ENCODE results near the gene SREBF2.

The SREBF2 gene

DNA sequence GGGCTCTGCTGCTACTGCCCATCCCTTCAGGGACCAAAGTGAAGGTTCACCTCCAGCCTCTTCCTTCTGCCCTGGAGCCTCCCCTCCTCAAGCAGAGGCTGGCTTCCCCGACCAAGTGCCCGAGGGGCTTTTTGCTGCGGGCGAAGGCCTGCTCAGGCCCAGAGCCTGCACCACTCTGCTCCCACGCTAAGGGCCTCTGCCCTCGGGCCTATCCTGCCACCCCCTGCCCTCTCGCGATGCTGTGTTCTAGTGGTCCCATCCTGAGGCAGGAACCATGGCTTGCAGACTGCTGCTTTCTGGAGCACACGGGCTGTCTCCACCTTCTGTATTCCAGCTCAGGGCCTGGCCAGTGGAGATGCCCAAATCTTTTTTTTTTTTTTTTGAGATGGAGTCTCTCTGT, 102.6 kb downstream of the SREBF2 start:
- Histone ChIP-seq H3K4me1 (peaks cover 0 to under 1% (median 0%) of the 10 kb centered on the region in 4 donors), H3K9me3 (no peaks in the 10 kb centered on the region), H3K36me3 (no peaks in the 10 kb centered on the region), H3K27ac (no peak overlapping the region), H3K27me3 (no peaks in the 10 kb centered on the region), H3K4me3 (no peak overlapping the region)
- DNase-seq = no peak
- intact Hi-C loops (cut with DNase I; ENCODE audit: low total_unique reads) = no loop called here
- TF ChIP-seq, protein P1, sequence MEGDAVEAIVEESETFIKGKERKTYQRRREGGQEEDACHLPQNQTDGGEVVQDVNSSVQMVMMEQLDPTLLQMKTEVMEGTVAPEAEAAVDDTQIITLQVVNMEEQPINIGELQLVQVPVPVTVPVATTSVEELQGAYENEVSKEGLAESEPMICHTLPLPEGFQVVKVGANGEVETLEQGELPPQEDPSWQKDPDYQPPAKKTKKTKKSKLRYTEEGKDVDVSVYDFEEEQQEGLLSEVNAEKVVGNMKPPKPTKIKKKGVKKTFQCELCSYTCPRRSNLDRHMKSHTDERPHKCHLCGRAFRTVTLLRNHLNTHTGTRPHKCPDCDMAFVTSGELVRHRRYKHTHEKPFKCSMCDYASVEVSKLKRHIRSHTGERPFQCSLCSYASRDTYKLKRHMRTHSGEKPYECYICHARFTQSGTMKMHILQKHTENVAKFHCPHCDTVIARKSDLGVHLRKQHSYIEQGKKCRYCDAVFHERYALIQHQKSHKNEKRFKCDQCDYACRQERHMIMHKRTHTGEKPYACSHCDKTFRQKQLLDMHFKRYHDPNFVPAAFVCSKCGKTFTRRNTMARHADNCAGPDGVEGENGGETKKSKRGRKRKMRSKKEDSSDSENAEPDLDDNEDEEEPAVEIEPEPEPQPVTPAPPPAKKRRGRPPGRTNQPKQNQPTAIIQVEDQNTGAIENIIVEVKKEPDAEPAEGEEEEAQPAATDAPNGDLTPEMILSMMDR (IDR thresholded peaks at IDR 0.05) = no peak

DNA sequence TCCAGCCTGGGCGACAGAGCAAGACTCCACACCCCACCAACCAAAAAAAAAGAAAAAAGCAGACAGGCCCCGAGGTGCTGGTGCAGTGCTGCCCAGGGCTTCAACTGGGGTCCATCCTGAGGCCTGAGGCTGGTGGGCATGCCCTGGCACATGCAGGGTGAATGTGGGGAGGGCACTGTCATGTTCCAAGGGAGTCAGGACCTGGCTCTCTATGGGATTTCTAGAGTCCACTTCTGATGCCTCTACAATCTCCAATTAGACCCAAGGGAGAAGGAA, 103.9 kb downstream of the SREBF2 start:
- Histone ChIP-seq H3K27ac (no peak overlapping the region), H3K9me3 (no peaks in the 10 kb centered on the region), H3K4me1 (peaks cover 0 to 7% (median 2%) of the 10 kb centered on the region in 4 donors), H3K36me3 (no peaks in the 10 kb centered on the region), H3K4me3 (no peak overlapping the region), H3K27me3 (no peaks in the 10 kb centered on the region)
- TF ChIP-seq, protein P1 (IDR thresholded peaks at IDR 0.05) = no peak
- intact Hi-C loops (cut with DNase I; ENCODE audit: low total_unique reads) = no loop called here
- DNase-seq = no peak

DNA sequence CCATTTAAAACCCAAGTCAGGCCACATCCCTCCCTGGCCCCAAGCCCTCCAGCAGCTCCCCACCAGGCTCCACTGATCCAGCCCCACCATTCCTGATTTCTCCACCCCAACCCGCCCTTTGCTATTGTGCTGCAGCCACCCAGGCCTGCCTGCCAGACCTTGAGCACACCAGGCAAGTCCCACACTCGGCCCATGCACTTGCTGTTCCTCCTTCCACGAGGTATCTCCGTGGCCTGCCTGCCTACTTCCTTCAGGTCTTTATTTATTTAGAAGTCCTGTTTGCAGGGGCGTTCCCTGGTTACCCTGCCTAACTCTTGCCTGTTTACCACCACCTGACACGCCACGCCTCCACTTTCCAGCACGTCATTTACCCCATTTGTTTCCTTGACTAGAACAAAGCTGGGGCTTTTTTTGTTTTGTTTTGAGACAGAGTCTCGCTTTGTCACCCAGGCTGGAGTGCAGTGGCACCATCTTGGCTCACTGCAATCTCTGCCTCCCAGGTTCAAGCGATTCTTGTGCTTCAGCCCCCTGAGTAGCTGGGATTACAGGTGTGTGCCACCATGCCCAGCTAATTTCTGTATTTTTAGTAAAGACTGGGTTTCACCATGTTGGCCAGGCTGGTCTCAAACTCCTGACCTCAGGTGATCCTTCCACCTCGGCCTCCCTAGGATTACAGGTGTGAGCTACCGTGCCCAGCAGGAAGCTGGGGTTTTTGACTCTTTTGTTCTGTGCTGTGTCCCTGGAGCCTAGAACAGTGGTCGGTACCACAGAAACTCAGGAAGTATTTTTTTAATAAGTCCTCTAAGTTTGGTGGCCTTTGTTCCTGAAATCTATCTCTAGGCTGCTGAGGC, 107.3 kb downstream of the SREBF2 start:
- TF ChIP-seq, protein P1 (IDR thresholded peaks at IDR 0.05) = no peak
- H3K27ac ChIP-seq = peak overlapping the region in 1 of 2 donors; percentile 25
- H3K27me3 ChIP-seq = peaks cover 0 to 3% of the 10 kb centered on the region in 2 donors
- no peaks in the 10 kb centered on the region for H3K9me3 ChIP-seq
- no peak for DNase-seq
- intact Hi-C loops (cut with DNase I; ENCODE audit: low total_unique reads) = loop anchor here (2.0 kb wide), 2 partner anchors 193 to 243 kb away; no protein-coding TSS in a partner anchor
- H3K36me3 ChIP-seq = no peaks in the 10 kb centered on the region
- H3K4me1 ChIP-seq = peaks cover 0 to 7% (median 2%) of the 10 kb centered on the region in 4 donors
- H3K4me3 ChIP-seq = no peak overlapping the region

DNA sequence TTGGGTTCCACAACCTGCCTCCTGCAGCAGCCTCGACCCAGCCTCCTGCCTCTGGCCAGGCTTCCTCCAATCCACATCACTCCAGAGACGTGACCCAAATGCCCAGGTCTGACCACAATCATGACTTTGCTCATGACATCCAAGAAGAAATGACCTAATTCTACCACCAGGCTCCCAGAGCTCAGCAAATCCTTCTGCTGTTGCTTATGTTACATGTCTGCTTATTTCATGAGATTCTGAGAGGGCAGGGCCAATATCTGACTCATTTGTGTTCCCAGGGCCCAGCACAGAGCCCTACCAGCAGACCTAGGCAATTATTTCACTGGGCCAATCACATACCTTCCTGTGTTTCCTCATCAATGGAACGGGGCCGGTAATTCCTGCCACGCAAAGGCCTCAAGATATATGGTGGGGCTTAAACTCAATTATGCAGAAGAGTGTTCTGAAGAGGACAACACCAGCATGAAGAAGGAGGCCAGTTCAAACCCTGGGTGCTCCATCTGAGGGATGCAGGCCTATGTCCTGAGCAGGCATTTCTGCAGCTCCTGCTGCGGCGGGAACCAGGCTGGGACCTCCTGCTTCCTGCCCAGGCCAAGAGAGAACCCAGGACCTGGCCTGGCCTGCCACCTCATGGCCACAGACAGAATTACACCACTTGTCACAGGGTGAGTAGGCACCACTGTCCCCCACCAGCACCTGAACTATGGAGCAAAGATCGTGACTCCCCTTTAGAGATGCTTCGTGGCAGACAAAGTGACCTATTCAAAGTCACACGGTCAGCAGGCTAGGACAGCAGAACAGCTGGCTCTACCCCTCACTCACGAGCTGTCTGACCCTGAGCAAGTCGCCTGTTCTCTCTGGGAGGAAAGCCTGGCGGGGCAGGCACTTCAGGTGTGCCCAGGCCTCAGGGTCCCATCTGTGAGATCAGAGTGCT, 108.2 kb downstream of the SREBF2 start:
- Histone ChIP-seq H3K27ac (peak overlapping the region in 1 of 2 donors; percentile 25), H3K4me3 (no peak overlapping the region), H3K27me3 (peaks cover 0 to 3% of the 10 kb centered on the region in 2 donors), H3K4me1 (peaks cover 0 to 11% (median 6%) of the 10 kb centered on the region in 4 donors), H3K36me3 (no peaks in the 10 kb centered on the region), H3K9me3 (no peaks in the 10 kb centered on the region)
- peak; percentile 85 to 89 for DNase-seq
- TF ChIP-seq, protein P1 (IDR thresholded peaks at IDR 0.05) = peak; percentile 97
- intact Hi-C loops (cut with DNase I; ENCODE audit: low total_unique reads) = loop anchor here (2.0 kb wide), 2 partner anchors 194 to 244 kb away; no protein-coding TSS in a partner anchor

DNA sequence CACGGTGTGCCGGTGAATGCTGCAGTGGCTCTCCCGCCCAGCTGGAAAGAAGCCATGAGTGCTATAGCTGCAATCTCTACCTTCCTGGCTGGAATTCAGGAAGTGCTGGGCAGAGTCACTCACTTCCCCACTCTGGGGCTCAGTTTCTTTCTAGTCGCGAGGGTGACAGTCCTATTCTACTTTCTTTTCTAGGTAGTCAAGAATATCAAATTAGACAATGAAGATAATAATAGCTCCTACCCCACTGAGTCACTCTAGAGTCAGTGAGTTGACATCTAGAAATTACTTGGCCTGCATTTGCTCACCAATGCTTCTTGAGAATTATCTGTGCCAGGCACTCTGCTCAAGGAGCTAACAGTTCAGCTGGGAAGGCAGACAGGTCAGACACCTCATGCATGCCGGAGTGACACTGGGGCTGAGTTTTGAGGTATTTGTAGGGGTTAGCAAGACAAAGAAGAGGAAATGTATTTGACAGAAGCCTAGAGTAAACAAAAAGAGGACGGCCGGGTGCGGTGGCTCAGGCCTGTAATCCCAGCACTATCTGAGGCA, 110.8 kb downstream of the SREBF2 start:
- no peak overlapping the region for H3K27ac ChIP-seq
- DNase-seq = no peak
- H3K27me3 ChIP-seq = peaks cover 0 to 3% of the 10 kb centered on the region in 2 donors
- peaks cover 0 to 19% (median 15%) of the 10 kb centered on the region in 4 donors for H3K4me1 ChIP-seq
- no peaks in the 10 kb centered on the region for H3K36me3 ChIP-seq
- H3K4me3 ChIP-seq = no peak overlapping the region
- TF ChIP-seq, protein P1 (IDR thresholded peaks at IDR 0.05) = no peak
- intact Hi-C loops (cut with DNase I; ENCODE audit: low total_unique reads) = no loop called here
- no peaks in the 10 kb centered on the region for H3K9me3 ChIP-seq

Data from tibial artery (tissue), 4 donors.